Keratinocyte (primary cell): Measurements from ENCODE around the gene ATF5. TPM values are rescaled to one million over a fixed set of nuclear protein-coding genes. Genes with fewer than 3 reads are reported as not detected.

Experiments used
- DNase-seq: peaks from one replicate; pipeline ENCODE4 v3.0.0-alpha.2; 2011; ENCODE audit warnings: low read depth, missing footprints, low spot score
- FAIRE-seq: peaks from 2 replicates; lab custom pipeline; 2011; peaks lifted over from hg19 to GRCh38; lab: Jason Lieb, UNC
- H2AFZ ChIP-seq: 2 replicates; pipeline ENCODE4 v1.6.0; 2012; ENCODE audit warnings: low read length, control low read depth, inconsistent platforms; ENCODE audit not compliant: control insufficient read depth
- H3K27ac ChIP-seq: 2 replicates; pipeline ENCODE4 v1.5.1; 2011; ENCODE audit warnings: low read length; ENCODE audit not compliant: control insufficient read depth, insufficient read depth
- H3K27me3 ChIP-seq: 3 replicates; pipeline ENCODE4 v1.6.0; 2011; ENCODE audit warnings: low read length; ENCODE audit not compliant: control insufficient read depth, insufficient read depth; ENCODE audit errors: extremely low read depth
- H3K36me3 ChIP-seq, 2 experiments: 2 replicates in 1 of 2; 3 replicates in 1 of 2; pipeline ENCODE4 v1.5.1; 2011; ENCODE audit warnings: low read length in 2 of 2, mild to moderate bottlenecking in 1 of 2; ENCODE audit not compliant: control insufficient read depth in 2 of 2, insufficient read depth in 2 of 2; ENCODE audit errors: extremely low read depth in 1 of 2
- H3K4me1 ChIP-seq: 3 replicates; pipeline ENCODE4 v1.5.1; 2011; ENCODE audit warnings: low read length; ENCODE audit not compliant: control insufficient read depth, insufficient read depth; ENCODE audit errors: extremely low read depth
- H3K4me2 ChIP-seq: 3 replicates; pipeline ENCODE4 v1.6.0; 2011; ENCODE audit warnings: low read depth, low read length; ENCODE audit not compliant: control insufficient read depth, insufficient read depth; ENCODE audit errors: extremely low read depth
- H3K4me3 ChIP-seq, 3 experiments: fragments of 200-600 bp in 1 of 3; sonication (generic) in 1 of 3; 2 replicates in 2 of 3; 3 replicates in 1 of 3; pipeline ENCODE4 v1.5.1; 2011 to 2016; ENCODE audit warnings: low read length in 3 of 3, mild to moderate bottlenecking in 3 of 3, control low read depth in 2 of 3, inconsistent platforms in 1 of 3, low read depth in 1 of 3, mixed read lengths in 1 of 3, mixed run types in 1 of 3, moderate library complexity in 1 of 3; ENCODE audit not compliant: control insufficient read depth in 2 of 3, insufficient read depth in 2 of 3; ENCODE audit errors: extremely low read depth in 1 of 3
- H3K79me2 ChIP-seq: 2 replicates; pipeline ENCODE4 v1.6.0; 2012; ENCODE audit warnings: low read length; ENCODE audit not compliant: control insufficient read depth, insufficient read depth
- H3K9ac ChIP-seq: 3 replicates; pipeline ENCODE4 v1.6.0; 2011; ENCODE audit warnings: low read length; ENCODE audit not compliant: control insufficient read depth, insufficient read depth; ENCODE audit errors: extremely low read depth
- H3K9me1 ChIP-seq: 3 replicates; pipeline ENCODE4 v1.6.0; 2011; ENCODE audit warnings: low read length; ENCODE audit not compliant: control insufficient read depth, insufficient read depth; ENCODE audit errors: extremely low read depth
- H3K9me3 ChIP-seq: 2 replicates; pipeline ENCODE4 v1.5.1; 2012; ENCODE audit warnings: low read depth, low read length; ENCODE audit not compliant: control insufficient read depth
- H4K20me1 ChIP-seq: 3 replicates; pipeline ENCODE4 v1.6.0; 2011; ENCODE audit warnings: low read length; ENCODE audit not compliant: control insufficient read depth, insufficient read depth; ENCODE audit errors: extremely low read depth
- EZH2 ChIP-seq: IDR thresholded peaks from one replicate; pipeline ENCODE4 v1.6.1; 2012; ENCODE audit warnings: inconsistent platforms, mild to moderate bottlenecking, low read length, moderate library complexity
- dilution Hi-C: fragments of 300-500 bp; cut with MboI; formaldehyde crosslinking; loops from one replicate; pipeline ENCODE4 v1.7.0; 2020; ENCODE audit warnings: low sequenced_read_pairs; ENCODE audit not compliant: extremely low pct_ligation_motif_present
- polyA plus RNA-seq, 5 experiments: library from polyadenylated mRNA; depleted of rRNA in 3 of 5; stranded (reverse) in 3 of 5; stranded (forward) in 1 of 5; unstranded in 1 of 5; fragments of >200 nt; gene quantifications; 1 replicate in 1 of 5; 2 replicates in 3 of 5; 3 replicates in 1 of 5; pipeline versions ENCODE4 v1.2.1 to v1.2.3, GENCODE V29; 2011 to 2012; ENCODE audit warnings: missing spikeins in 2 of 5, low read depth in 1 of 5, low replicate concordance in 1 of 5
- TF ChIP-seq, protein P1 (sequence below), 3 experiments: IDR thresholded peaks in 1 of 3; conservative IDR thresholded peaks in 1 of 3; optimal IDR thresholded peaks in 1 of 3; 2 replicates in 2 of 3; 3 replicates in 1 of 3; pipeline versions ENCODE3 to v1.5.1; 2011; ENCODE audit warnings: low read length in 3 of 3, mild to moderate bottlenecking in 3 of 3, moderate library complexity in 2 of 3, control low read depth in 1 of 3, inconsistent platforms in 1 of 3; ENCODE audit not compliant: insufficient read depth in 2 of 3; ENCODE audit errors: extremely low read depth in 1 of 3

Gene ATF5
- polyA plus RNA-seq, 1 donor (not counting 4 experiments of a cell fraction or from before 2014, with no cell fraction given): 6.0 TPM

DNA sequence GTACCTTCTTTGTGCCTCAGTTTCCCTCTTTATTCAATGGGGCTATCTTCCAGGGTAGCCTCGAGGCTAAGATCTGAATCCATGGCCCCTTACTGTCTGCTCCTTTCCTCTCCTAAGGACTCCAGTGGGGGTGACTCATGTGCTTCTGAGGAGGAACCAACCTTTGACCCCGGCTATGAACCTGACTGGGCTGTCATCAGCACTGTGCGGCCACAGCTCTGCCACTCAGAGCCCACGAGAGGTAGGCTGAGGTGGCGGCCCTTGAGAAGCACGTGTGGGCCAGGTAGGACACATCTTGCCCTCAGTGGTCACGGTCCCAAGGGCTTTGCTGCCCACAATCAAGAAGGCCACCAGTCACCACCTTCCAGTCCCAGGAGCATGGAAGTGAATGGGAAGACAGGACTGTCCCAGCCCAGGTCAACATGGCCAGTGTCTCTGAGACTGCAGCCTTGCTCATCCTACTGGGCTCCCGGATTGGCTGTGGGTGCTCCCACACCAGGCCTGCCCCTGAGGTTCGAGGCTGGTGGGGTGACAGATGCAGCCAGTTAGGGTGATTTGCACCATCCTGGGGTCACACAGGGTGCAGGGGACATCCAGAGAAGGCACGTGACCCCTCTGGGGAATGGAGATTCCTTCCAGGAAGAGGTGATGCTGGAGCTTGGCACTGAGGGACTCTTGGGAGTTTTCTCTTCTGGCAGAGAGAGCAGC, 48.7 kb upstream of the ATF5 start:
- FAIRE-seq (no peak), DNase-seq (no peak)
- Histone ChIP-seq H3K9me3 (peaks cover 4% of the 10 kb centered on the region), H3K9me1 (no peaks in the 10 kb centered on the region), H3K9ac (no peak overlapping the region), H3K27me3 (no peaks in the 10 kb centered on the region), H3K27ac (no peak overlapping the region), H3K36me3 (peaks cover 31 to 34% of the 10 kb centered on the region in 2 experiments), H3K4me2 (no peak overlapping the region), H4K20me1 (no peaks in the 10 kb centered on the region), H3K4me3 (no peak overlapping the region), H2AFZ (no peak overlapping the region), H3K79me2 (peaks cover 18% of the 10 kb centered on the region), H3K4me1 (peaks cover 17% of the 10 kb centered on the region)
- TF ChIP-seq, protein P1, sequence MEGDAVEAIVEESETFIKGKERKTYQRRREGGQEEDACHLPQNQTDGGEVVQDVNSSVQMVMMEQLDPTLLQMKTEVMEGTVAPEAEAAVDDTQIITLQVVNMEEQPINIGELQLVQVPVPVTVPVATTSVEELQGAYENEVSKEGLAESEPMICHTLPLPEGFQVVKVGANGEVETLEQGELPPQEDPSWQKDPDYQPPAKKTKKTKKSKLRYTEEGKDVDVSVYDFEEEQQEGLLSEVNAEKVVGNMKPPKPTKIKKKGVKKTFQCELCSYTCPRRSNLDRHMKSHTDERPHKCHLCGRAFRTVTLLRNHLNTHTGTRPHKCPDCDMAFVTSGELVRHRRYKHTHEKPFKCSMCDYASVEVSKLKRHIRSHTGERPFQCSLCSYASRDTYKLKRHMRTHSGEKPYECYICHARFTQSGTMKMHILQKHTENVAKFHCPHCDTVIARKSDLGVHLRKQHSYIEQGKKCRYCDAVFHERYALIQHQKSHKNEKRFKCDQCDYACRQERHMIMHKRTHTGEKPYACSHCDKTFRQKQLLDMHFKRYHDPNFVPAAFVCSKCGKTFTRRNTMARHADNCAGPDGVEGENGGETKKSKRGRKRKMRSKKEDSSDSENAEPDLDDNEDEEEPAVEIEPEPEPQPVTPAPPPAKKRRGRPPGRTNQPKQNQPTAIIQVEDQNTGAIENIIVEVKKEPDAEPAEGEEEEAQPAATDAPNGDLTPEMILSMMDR (optimal IDR thresholded peaks at IDR 0.05 in 1 of 3, IDR thresholded peaks at IDR 0.05 in 1 of 3, conservative IDR thresholded peaks at IDR 0.05 in 1 of 3; ENCODE audit: extremely low read depth in 1 of 3, insufficient read depth in 2 of 3, low read length in 3 of 3): no peak
- dilution Hi-C loops: no loop called here

DNA sequence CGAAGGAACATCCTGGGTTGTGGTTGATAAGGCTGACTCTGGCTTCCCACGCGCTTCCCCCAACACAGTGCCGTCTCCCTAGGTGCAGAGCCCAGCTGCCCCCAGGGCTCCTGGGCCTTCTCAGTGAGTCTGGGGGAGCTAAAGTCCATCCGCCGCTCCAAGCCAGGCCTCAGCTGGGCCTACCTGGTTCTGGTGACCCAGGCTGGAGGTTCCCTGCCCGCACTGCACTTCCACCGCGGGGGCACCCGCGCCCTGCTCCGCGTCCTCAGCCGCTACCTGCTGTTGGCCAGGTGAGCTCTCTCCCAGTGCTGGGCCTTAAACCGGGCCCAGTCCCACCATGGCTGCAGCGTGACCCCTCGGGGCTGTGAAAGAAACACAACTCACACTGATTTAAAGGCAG, 47.8 kb upstream of the ATF5 start:
- TF ChIP-seq, protein P1 (optimal IDR thresholded peaks at IDR 0.05 in 1 of 3, IDR thresholded peaks at IDR 0.05 in 1 of 3, conservative IDR thresholded peaks at IDR 0.05 in 1 of 3; ENCODE audit: extremely low read depth in 1 of 3, insufficient read depth in 2 of 3, low read length in 3 of 3): no peak
- TF ChIP-seq EZH2: no peak
- H3K27ac ChIP-seq: no peak overlapping the region
- no peak overlapping the region for H3K4me2 ChIP-seq
- peaks cover 4% of the 10 kb centered on the region for H3K9me3 ChIP-seq
- no peaks in the 10 kb centered on the region for H3K27me3 ChIP-seq
- H3K36me3 ChIP-seq: peaks cover 31 to 34% of the 10 kb centered on the region in 2 experiments
- no peak for FAIRE-seq
- H3K4me3 ChIP-seq: no peak overlapping the region
- peaks cover 11% of the 10 kb centered on the region for H3K79me2 ChIP-seq
- no peak overlapping the region for H3K9ac ChIP-seq
- H3K9me1 ChIP-seq: no peaks in the 10 kb centered on the region
- H4K20me1 ChIP-seq: no peaks in the 10 kb centered on the region
- dilution Hi-C loops: no loop called here
- DNase-seq: no peak
- no peak overlapping the region for H2AFZ ChIP-seq
- peaks cover 13% of the 10 kb centered on the region for H3K4me1 ChIP-seq
